KMS-11 (cell line): ENCODE data around the gene ACBD3.
A peak's percentile ranks its signal among the peaks of the same experiment; 100 is the strongest.

ENCODE experiments used
- H2AFZ ChIP-seq: fragments of 200-600 bp; sonication (generic); 2 replicates; pipeline ENCODE4 v1.6.1; 2016; ENCODE audit warnings: antibody characterized with exemption, mixed run types, low read depth
- H3K27ac ChIP-seq: fragments of 200-600 bp; sonication (generic); 2 replicates; pipeline ENCODE4 v1.6.1; 2016; ENCODE audit warnings: mild to moderate bottlenecking, mixed run types
- H3K27me3 ChIP-seq: fragments of 200-600 bp; sonication (generic); 2 replicates; pipeline ENCODE4 v1.6.1; 2017; ENCODE audit warnings: mild to moderate bottlenecking, low read depth, mixed run types, moderate library complexity; ENCODE audit not compliant: insufficient read depth
- H3K36me3 ChIP-seq: fragments of 200-600 bp; sonication (generic); 2 replicates; pipeline ENCODE4 v1.6.1; 2017; ENCODE audit warnings: mild to moderate bottlenecking, mixed run types; ENCODE audit not compliant: insufficient read depth
- H3K4me1 ChIP-seq: fragments of 200-600 bp; sonication (generic); 2 replicates; pipeline ENCODE4 v1.6.1; 2016; ENCODE audit warnings: mild to moderate bottlenecking, low read depth, mixed run types; ENCODE audit not compliant: poor library complexity, severe bottlenecking
- H3K4me2 ChIP-seq: fragments of 200-600 bp; sonication (generic); 2 replicates; pipeline ENCODE4 v1.7.0; 2016; ENCODE audit warnings: mild to moderate bottlenecking, mixed run types
- H3K4me3 ChIP-seq: fragments of 200-600 bp; sonication (generic); IDR thresholded peaks from 2 replicates; pipeline ENCODE4 v1.6.1; 2017; ENCODE audit warnings: low read depth, low read length, mixed read lengths; ENCODE audit not compliant: insufficient read depth
- H3K79me2 ChIP-seq: fragments of 200-600 bp; sonication (generic); 2 replicates; pipeline ENCODE4 v1.6.1; 2016; ENCODE audit warnings: low read depth, mixed run types; ENCODE audit not compliant: insufficient read depth
- H3K9ac ChIP-seq: fragments of 200-600 bp; sonication (generic); 2 replicates; pipeline ENCODE4 v1.6.1; 2016; ENCODE audit warnings: mild to moderate bottlenecking, mixed run types
- H4K20me1 ChIP-seq: fragments of 200-600 bp; sonication (generic); 2 replicates; pipeline ENCODE4 v1.6.1; 2016; ENCODE audit warnings: mild to moderate bottlenecking, mixed run types; ENCODE audit not compliant: insufficient read depth
- TF ChIP-seq, protein P1 (sequence below): fragments of 200-600 bp; sonication (generic); conservative IDR thresholded peaks from 2 replicates; pipeline ENCODE4 v1.6.1; 2017; ENCODE audit warnings: low read depth, mild to moderate bottlenecking, antibody characterized with exemption, low read length, moderate library complexity, mixed read lengths

ACBD3 gene

DNA sequence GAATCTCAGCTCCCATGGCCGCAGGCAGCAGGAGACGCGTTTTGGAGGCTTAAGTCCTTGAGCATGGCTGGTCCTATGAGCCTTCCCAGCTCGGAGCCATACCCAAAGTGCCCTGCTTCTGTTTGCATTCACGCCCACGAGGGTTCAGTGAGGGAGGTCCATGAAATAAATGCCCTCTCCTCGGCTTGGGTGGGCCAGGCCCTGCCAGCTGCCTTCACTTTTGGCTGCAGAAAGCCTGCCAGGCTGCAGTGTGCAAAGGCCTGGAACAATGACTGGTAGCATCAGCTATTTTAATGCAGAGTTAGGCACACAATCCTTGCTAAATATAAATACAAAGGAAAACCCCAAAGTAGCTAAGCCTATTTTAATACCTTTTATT, 74.7 kb downstream of the ACBD3 start:
- Histone ChIP-seq H4K20me1 (no peaks in the 10 kb centered on the region), H3K4me1 (peaks cover 39% of the 10 kb centered on the region), H3K9ac (no peak overlapping the region; the same call in 1 of the 2 replicates), H3K4me3 (no peak overlapping the region), H3K79me2 (no peaks in the 10 kb centered on the region), H2AFZ (peak overlapping the region; percentile 10; the same call in 1 of the 2 replicates), H3K36me3 (no peaks in the 10 kb centered on the region), H3K27me3 (no peaks in the 10 kb centered on the region), H3K4me2 (peak overlapping the region; percentile 89), H3K27ac (no peak overlapping the region; the same call in 1 of the 2 replicates)
- TF ChIP-seq, protein P1, sequence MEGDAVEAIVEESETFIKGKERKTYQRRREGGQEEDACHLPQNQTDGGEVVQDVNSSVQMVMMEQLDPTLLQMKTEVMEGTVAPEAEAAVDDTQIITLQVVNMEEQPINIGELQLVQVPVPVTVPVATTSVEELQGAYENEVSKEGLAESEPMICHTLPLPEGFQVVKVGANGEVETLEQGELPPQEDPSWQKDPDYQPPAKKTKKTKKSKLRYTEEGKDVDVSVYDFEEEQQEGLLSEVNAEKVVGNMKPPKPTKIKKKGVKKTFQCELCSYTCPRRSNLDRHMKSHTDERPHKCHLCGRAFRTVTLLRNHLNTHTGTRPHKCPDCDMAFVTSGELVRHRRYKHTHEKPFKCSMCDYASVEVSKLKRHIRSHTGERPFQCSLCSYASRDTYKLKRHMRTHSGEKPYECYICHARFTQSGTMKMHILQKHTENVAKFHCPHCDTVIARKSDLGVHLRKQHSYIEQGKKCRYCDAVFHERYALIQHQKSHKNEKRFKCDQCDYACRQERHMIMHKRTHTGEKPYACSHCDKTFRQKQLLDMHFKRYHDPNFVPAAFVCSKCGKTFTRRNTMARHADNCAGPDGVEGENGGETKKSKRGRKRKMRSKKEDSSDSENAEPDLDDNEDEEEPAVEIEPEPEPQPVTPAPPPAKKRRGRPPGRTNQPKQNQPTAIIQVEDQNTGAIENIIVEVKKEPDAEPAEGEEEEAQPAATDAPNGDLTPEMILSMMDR, result no peak

DNA sequence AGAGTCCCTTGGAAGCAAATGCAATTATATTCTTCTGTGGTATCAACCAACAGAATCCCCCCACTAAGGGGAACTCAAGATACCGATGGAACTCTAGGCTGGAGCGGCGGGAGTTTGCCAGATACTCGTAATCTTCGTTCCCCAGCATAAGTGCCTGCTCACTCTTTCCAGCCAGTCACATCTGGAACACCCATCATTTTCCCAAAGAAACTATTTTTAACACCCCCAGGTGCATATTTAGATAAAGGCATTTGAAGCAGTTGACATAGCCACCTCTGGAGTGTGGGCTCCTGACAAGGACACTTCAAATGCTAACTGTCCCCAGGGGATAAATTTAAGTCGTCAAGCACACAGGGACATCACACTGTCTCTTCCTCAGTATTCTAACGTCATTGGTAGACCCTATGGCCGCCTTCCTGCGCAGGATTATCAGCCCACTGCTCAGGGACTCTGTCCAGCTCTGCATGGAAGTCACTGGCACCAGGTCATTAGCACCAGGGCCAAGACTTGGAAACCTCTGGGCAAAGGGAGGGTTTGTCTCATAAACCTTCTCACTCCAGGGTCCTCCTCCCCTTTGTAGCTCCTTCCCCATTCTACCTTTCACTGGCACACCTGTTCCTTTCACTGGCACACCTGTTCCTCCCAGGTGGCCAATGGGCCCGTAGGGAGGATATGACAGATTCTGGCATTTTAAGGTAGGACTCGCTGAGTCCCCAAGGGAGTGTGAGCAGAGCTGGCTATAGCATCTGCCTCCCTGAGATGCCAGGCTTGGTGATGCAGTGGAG, 75.3 kb downstream of the ACBD3 start:
- Histone ChIP-seq H3K79me2 (no peaks in the 10 kb centered on the region), H3K27ac (peak overlapping the region; percentile 88), H2AFZ (peak overlapping the region; percentile 64), H3K9ac (peak overlapping the region; percentile 94), H3K36me3 (no peaks in the 10 kb centered on the region), H3K27me3 (no peaks in the 10 kb centered on the region), H3K4me1 (peaks cover 39% of the 10 kb centered on the region), H3K4me2 (peak overlapping the region; percentile 89), H4K20me1 (no peaks in the 10 kb centered on the region), H3K4me3 (peak overlapping the region; percentile 97)
- TF ChIP-seq, protein P1, result no peak

DNA sequence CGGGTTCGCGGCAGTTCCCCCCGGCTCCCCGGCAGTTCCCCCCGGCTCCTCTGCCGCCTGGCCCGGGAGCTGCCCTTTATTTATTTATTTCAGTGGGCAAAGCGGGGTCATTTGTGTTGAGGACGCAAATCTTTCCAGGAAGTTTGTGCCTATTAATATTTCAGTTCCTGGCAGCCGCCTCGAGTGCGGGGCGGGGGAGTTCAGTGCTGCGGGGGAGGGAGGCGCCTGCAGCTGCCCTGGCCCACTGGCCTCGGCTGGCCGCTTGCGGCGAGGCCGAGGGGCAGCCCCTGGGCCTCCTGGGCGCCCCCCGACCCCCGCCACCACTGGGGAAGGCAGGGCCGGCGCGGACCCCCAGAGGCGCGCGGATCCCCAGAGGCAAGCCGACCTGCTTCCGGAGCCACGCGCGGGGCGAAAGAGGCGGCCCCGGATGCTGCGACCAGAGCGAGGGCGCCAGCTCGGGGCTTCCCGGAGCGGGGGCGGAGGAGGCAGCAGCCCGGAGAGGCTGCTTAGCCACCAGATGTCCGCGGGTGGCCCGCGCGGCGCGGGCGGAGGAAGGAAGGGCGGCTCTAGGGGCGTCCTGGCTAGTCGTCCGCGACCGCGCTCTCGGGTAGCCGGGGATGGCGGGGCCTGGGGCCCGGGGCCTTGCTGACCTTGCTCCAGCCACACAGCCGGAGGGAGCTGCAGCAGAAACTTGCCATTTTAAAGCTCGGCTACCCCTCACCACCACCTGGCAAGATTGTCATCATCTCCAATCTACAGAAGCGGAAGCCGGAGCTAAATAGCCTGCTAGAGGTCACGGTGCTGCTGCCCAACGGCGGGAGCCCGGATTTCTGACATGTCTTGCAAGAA, 76.1 kb downstream of the ACBD3 start:
- no peaks in the 10 kb centered on the region for H3K79me2 ChIP-seq
- TF ChIP-seq, protein P1, result no peak
- H3K9ac ChIP-seq, result peak overlapping the region; percentile 94
- peak overlapping the region; percentile 88 for H3K27ac ChIP-seq
- H3K36me3 ChIP-seq, result no peaks in the 10 kb centered on the region
- no peaks in the 10 kb centered on the region for H4K20me1 ChIP-seq
- no peaks in the 10 kb centered on the region for H3K27me3 ChIP-seq
- H3K4me3 ChIP-seq, result peak overlapping the region; percentile 97
- H2AFZ ChIP-seq, result peak overlapping the region; percentile 64
- H3K4me1 ChIP-seq, result peaks cover 39% of the 10 kb centered on the region
- H3K4me2 ChIP-seq, result peak overlapping the region; percentile 89

DNA sequence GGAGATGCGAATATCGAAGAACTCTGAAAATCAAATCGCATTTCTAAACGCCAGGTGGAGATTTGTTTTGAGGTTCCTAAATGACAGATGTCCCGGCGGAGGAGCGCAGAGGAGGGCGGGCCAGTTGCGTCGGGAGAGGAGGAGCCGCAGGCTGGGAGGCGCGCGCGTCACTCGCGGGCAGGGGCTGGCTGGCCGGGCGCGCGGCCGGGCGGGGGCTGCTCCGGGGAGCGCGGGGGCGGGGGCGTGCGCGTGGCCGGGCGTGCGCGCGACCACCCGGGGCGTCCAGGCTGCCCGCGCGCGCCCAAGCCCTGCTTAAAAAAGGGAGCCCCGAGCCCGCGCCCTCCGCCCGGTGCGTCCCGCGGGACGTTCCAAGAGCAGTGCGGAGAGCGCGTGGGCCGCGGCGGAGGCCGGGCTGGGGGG, 76.7 kb downstream of the ACBD3 start:
- H3K4me1 ChIP-seq, result peaks cover 39% of the 10 kb centered on the region
- H3K4me2 ChIP-seq, result peak overlapping the region; percentile 89
- TF ChIP-seq, protein P1, result no peak
- peak overlapping the region; percentile 88 for H3K27ac ChIP-seq
- no peaks in the 10 kb centered on the region for H3K27me3 ChIP-seq
- H3K9ac ChIP-seq, result peak overlapping the region; percentile 94
- H3K4me3 ChIP-seq, result peak overlapping the region; percentile 55
- H3K36me3 ChIP-seq, result no peaks in the 10 kb centered on the region
- no peaks in the 10 kb centered on the region for H3K79me2 ChIP-seq
- H2AFZ ChIP-seq, result peak overlapping the region; percentile 73
- H4K20me1 ChIP-seq, result no peaks in the 10 kb centered on the region
